GM23248 (cell line): ENCODE measurements around the gene DTNB. TPM values are rescaled to one million over a fixed set of nuclear protein-coding genes. Genes with fewer than 3 reads are reported as not detected.

Experiments used
- DNase-seq: peaks from one replicate; pipeline ENCODE4 v3.0.0-alpha.2; 2015
- H2AFZ ChIP-seq: fragments of 200-600 bp; sonication (generic); 2 replicates; pipeline ENCODE4 v1.6.1; 2016; ENCODE audit warnings: antibody characterized with exemption
- H3F3A ChIP-seq: fragments of 200-600 bp; sonication (generic); 2 replicates; pipeline ENCODE4 v1.6.1; 2016; ENCODE audit warnings: mild to moderate bottlenecking, antibody characterized with exemption, mixed run types; ENCODE audit not compliant: insufficient read depth
- H3K27ac ChIP-seq: fragments of 200-600 bp; sonication (generic); 2 replicates; pipeline ENCODE4 v1.5.1; 2016; ENCODE audit warnings: mild to moderate bottlenecking
- H3K27me3 ChIP-seq: fragments of 200-600 bp; sonication (generic); replicated peaks from 2 replicates; pipeline ENCODE4 v1.6.1; 2016; ENCODE audit warnings: mild to moderate bottlenecking; ENCODE audit not compliant: insufficient read depth
- H3K36me3 ChIP-seq: fragments of 200-600 bp; sonication (generic); 2 replicates; pipeline ENCODE4 v1.6.1; 2016; ENCODE audit warnings: low read depth, mild to moderate bottlenecking
- H3K4me1 ChIP-seq: fragments of 200-600 bp; sonication (generic); 2 replicates; pipeline ENCODE4 v1.6.1; 2016; ENCODE audit warnings: mild to moderate bottlenecking; ENCODE audit not compliant: insufficient read depth
- H3K4me2 ChIP-seq: fragments of 200-600 bp; sonication (generic); one replicate; pipeline ENCODE4 v1.6.1; 2016; ENCODE audit warnings: mild to moderate bottlenecking; ENCODE audit not compliant: unreplicated experiment
- H3K4me3 ChIP-seq: fragments of 200-600 bp; sonication (generic); 2 replicates; pipeline ENCODE4 v1.5.1; 2016; ENCODE audit warnings: mild to moderate bottlenecking
- H3K79me2 ChIP-seq: fragments of 200-600 bp; sonication (generic); 2 replicates; pipeline ENCODE4 v1.6.1; 2016; ENCODE audit warnings: mild to moderate bottlenecking; ENCODE audit not compliant: insufficient read depth
- H3K9ac ChIP-seq: fragments of 200-600 bp; sonication (generic); 2 replicates; pipeline ENCODE4 v1.6.1; 2016; ENCODE audit warnings: mild to moderate bottlenecking
- H3K9me2 ChIP-seq: fragments of 200-600 bp; sonication (generic); 2 replicates; pipeline ENCODE4 v1.6.1; 2016; ENCODE audit warnings: mixed run types, mild to moderate bottlenecking, moderate library complexity; ENCODE audit not compliant: insufficient read depth
- H3K9me3 ChIP-seq: fragments of 200-600 bp; sonication (generic); one replicate; pipeline ENCODE4 v1.6.1; 2017; ENCODE audit warnings: low read depth
- H4K20me1 ChIP-seq: fragments of 200-600 bp; sonication (generic); 2 replicates; pipeline ENCODE4 v1.6.0; 2016; ENCODE audit not compliant: insufficient read depth
- EZH2 ChIP-seq: fragments of 200-600 bp; sonication (generic); IDR thresholded peaks from 2 replicates; pipeline ENCODE4 v1.6.1; 2018; ENCODE audit warnings: antibody characterized with exemption, mild to moderate bottlenecking; ENCODE audit not compliant: insufficient read depth, poor library complexity, severe bottlenecking
- EZH2phosphoT487 ChIP-seq: fragments of 200-600 bp; sonication (generic); IDR thresholded peaks from 2 replicates; pipeline ENCODE4 v1.6.1; 2018; ENCODE audit warnings: antibody characterized with exemption, moderate library complexity, mild to moderate bottlenecking, low read depth; ENCODE audit not compliant: insufficient read depth
- WGBS, 2 experiments: methylation state at CpG; one replicate each; pipeline ENCODE4 v1.1.6; 2015 to 2017; ENCODE audit warnings: low lambda C conversion rate in 2 of 2, low coverage in 1 of 2; ENCODE audit errors: missing lambda C conversion rate in 2 of 2; 5-methylcytosine and 5-hydroxymethylcytosine counted together
- in situ Hi-C: fragments of 300-500 bp; cut with MboI; formaldehyde crosslinking; loops from 2 replicates; pipeline ENCODE4 v1.15.0; 2020
- polyA plus RNA-seq: library from polyadenylated mRNA; unstranded; fragments of >200 nt; fragmentation: Nextera tagmentation; extraction: Ambion mirVana; gene quantifications from 2 replicates; pipeline ENCODE4 v1.2.1, GENCODE V29; 2016
- total RNA-seq: library from RNA; depleted of rRNA; stranded (reverse); fragments of >200 nt; shearing (Covaris generic); gene quantifications from 2 replicates; pipeline ENCODE4 v1.2.3, GENCODE V29; 2014

The DTNB gene
- total and polyA plus RNA-seq, 2 experiments from 2014 or later: 1.1 to 4.0 TPM

- no peaks in the 10 kb centered on the region for H3K9me2 ChIP-seq
- H4K20me1 ChIP-seq: no peaks in the 10 kb centered on the region
- H3K27me3 ChIP-seq: no peaks in the 10 kb centered on the region; the same call in 1 of the 2 replicates
- peaks cover 16% of the 10 kb centered on the region for H3K4me1 ChIP-seq
- peaks cover 21% of the 10 kb centered on the region for H3F3A ChIP-seq
- no peak overlapping the region for H3K9ac ChIP-seq
- no peak overlapping the region for H3K4me3 ChIP-seq
- no peak for DNase-seq
- H3K79me2 ChIP-seq: no peaks in the 10 kb centered on the region
- H3K4me2 ChIP-seq: no peak overlapping the region
- no peaks in the 10 kb centered on the region for H3K9me3 ChIP-seq
- H2AFZ ChIP-seq: no peak overlapping the region
- in situ Hi-C loops: no loop called here
- WGBS, 2 experiments: 87 to 89% methylated on average over 5 of the region's 5 CpGs
- no peaks in the 10 kb centered on the region for H3K36me3 ChIP-seq
- TF ChIP-seq EZH2 (no peak), EZH2phosphoT487 (no peak)
- no peak overlapping the region for H3K27ac ChIP-seq
These were observed 112.1 kb downstream of the DTNB start for GRCh38 chr2:25561136-25561850.

GRCh38 chr2:25559148-25559547 lies 114.2 kb downstream of the DTNB start:
- Histone ChIP-seq H3F3A (peaks cover 21% of the 10 kb centered on the region), H3K27me3 (no peaks in the 10 kb centered on the region; the same call in 1 of the 2 replicates), H3K4me1 (peaks cover 16% of the 10 kb centered on the region), H3K4me3 (no peak overlapping the region), H3K9ac (no peak overlapping the region), H3K4me2 (no peak overlapping the region), H3K9me3 (no peaks in the 10 kb centered on the region), H2AFZ (no peak overlapping the region), H3K79me2 (no peaks in the 10 kb centered on the region), H3K9me2 (no peaks in the 10 kb centered on the region), H4K20me1 (no peaks in the 10 kb centered on the region), H3K27ac (no peak overlapping the region), H3K36me3 (no peaks in the 10 kb centered on the region)
- DNase-seq: no peak
- no peak for TF ChIP-seq EZH2phosphoT487
- TF ChIP-seq EZH2: no peak
- 96 to 97% methylated on average over 10 of the region's 10 CpGs for WGBS, 2 experiments
- in situ Hi-C loops: no loop called here

GRCh38 chr2:25558262-25558661 lies 115.1 kb downstream of the DTNB start:
- H3K27me3 ChIP-seq: no peaks in the 10 kb centered on the region; the same call in 1 of the 2 replicates
- peak; percentile 93 for DNase-seq

GRCh38 chr2:25557179-25558036 lies 116.0 kb downstream of the DTNB start:
- no peak for TF ChIP-seq EZH2
- no peak for TF ChIP-seq EZH2phosphoT487
- no peak overlapping the region for H3K4me2 ChIP-seq
- no peaks in the 10 kb centered on the region for H4K20me1 ChIP-seq
- no peaks in the 10 kb centered on the region for H3K36me3 ChIP-seq
- H3K9ac ChIP-seq: no peak overlapping the region
- no peaks in the 10 kb centered on the region for H3K9me2 ChIP-seq
- H3K79me2 ChIP-seq: no peaks in the 10 kb centered on the region
- no peak overlapping the region for H3K4me3 ChIP-seq
- H3K9me3 ChIP-seq: no peaks in the 10 kb centered on the region
- no peaks in the 10 kb centered on the region for H3K27me3 ChIP-seq
- WGBS, 2 experiments: 90 to 91% methylated on average over 6 of the region's 6 CpGs
- no peak for DNase-seq
- H3K27ac ChIP-seq: no peak overlapping the region
- no peak overlapping the region for H2AFZ ChIP-seq
- H3K4me1 ChIP-seq: peaks cover 16% of the 10 kb centered on the region
- peaks cover 21% of the 10 kb centered on the region for H3F3A ChIP-seq
- in situ Hi-C loops: no loop called here

More at GRCh38 chr2:25558262-25558661, 115.1 kb downstream of the DTNB start:
- TF ChIP-seq EZH2 (no peak), EZH2phosphoT487 (peak; percentile 88)
- WGBS, 2 experiments: 4% methylated on average over 2 of the region's 2 CpGs
- Histone ChIP-seq H3K9me2 (no peaks in the 10 kb centered on the region), H3K4me2 (peak overlapping the region; percentile 71), H3K79me2 (no peaks in the 10 kb centered on the region), H4K20me1 (no peaks in the 10 kb centered on the region), H3K9me3 (no peaks in the 10 kb centered on the region), H3K27ac (peak overlapping the region; percentile 34; the same call in 1 of the 2 replicates), H3F3A (peaks cover 21% of the 10 kb centered on the region), H3K4me1 (peaks cover 16% of the 10 kb centered on the region), H3K9ac (peak overlapping the region; percentile 33; the same call in 1 of the 2 replicates), H3K4me3 (peak overlapping the region; percentile 35), H2AFZ (no peak overlapping the region), H3K36me3 (no peaks in the 10 kb centered on the region)
- in situ Hi-C loops: no loop called here
